ENCODE measurements around the gene SERTAD2.

The SERTAD2 gene

DNA sequence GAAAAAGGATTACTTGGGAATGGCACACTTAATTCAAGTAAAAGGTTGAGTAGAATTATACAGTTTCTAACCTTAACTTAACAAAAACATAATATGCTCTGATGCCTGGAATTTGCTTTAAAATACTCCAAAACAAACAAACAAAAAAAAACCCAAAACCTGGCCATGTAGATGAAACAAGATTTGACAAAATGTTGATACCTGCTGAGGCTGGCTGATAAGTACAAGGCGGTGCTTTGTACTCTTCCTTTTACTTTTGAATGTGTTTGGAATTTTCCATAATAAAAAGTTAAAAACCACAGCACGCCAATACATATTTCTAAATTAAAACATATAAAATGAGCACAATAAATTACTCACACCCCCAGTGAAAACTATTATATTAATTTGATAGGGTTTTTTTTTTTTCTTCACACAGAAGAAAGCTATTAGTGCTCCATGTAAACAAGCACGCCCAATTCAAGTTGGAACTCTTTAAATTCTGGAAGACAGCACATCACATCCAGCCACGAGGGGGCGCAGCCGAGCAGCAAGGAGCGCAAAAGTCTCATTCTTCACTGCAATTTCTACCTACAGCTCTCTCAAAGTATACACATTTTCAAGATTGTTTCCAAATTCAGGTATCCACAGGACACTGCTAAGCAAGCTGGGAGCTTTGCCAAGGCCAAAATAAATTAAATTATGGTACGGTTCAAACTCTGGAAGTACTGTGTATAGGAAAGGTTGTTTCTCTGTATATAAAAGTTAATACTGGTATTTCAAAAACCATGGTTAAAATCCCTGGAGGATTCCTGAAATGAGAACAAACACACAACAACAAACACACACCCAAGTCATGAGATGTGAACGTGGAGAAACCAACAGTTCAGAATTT lies 7.5 kb downstream of the SERTAD2 start:
- peak; percentile 84 for DNase-seq (ENCODE audit: low spot score)

DNA sequence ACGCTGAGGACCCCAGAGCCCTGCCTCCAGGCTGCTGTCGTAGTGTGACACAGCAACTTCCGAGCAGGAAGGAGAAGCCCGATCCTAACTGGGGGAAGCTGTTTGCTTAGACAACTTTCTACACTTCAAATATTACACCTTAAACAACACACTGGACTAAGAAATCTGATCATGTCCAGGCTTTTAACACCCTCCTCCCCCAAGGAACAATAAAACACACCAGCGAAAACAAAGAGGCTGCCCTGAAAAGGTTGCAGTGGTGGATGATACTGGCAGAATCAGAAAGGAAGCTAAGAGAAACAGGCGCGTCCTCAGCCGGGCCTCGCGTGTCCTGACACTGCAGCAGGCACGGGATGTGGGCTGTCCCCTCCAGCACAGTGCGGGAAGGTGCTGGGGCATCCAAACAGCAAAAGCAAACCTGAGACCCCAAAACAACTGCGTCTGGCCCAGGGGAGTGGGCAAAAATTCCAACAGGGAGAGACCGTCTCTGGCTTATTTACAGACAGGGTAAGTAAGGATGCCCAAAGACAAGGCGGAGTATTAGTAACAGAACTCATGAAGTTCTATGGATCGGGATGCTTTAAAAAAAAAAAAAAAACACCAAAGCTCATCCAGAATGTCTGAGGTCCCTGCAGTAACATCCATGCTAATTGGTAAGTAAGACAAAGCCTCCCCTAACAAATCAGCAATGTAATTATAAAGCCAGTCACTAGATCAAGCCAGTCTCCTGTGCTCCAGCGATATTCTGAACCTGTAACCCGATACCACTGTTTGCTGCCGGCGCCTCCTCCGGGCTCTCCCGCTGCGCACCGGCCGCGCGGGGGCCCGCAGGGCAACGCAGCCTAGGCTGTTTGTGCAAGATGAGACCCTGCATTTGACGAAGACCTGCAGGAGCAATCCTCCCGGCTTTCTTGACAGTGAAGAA lies 9.0 kb downstream of the SERTAD2 start:
- peak; percentile 62 for DNase-seq (ENCODE audit: low spot score)

DNA sequence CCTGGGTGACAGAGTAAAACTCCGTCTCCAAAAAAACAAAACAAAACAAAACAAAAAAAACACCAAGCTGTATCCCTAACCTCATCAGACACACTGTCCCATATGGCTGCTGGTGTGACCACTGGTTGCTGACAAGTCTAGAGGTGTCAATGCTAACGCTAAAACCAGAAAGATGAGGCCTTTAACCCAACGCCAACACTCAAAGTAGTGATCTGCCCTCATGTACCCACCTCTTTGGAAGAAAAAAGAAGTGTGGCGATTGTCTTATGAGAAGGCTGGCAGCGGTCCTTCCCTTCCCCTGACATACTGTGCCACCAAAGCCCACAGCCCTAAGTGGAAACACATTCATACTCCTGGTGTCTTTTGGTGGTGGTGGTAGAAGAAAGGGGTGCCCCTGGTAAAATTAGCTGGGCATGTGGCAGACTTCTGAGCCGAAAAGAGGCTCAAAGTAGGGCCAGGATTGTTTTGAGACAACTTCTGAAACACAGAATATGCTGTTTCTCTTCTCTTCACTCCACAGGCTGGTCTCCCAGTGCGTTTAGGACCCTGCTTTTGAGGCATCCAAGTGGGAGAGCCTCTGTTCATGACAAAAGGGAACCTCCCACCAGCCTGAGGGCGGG lies 9.8 kb downstream of the SERTAD2 start:
- DNase-seq (ENCODE audit: low spot score): no peak

DNA sequence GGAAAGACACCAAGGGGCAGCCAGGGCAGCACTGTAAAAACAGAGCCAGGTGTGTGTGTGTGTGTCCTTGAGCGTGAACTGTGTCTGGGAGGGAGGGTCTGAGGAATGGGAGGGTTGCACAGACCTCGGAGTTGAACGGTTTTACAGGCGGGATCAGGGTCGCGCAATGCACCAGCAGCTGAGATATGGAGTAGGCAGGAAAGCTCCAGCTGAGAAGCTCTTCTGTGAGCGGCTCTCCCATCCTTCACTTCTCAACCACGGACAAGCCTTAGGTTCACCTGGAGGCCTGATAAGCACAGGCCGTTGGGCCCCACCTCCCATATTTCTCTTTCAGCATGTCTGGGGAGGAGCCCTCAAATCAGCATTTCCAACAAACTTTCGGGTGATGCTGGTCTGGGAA lies 12.1 kb downstream of the SERTAD2 start:
- no peak for DNase-seq (ENCODE audit: low spot score)

DNA sequence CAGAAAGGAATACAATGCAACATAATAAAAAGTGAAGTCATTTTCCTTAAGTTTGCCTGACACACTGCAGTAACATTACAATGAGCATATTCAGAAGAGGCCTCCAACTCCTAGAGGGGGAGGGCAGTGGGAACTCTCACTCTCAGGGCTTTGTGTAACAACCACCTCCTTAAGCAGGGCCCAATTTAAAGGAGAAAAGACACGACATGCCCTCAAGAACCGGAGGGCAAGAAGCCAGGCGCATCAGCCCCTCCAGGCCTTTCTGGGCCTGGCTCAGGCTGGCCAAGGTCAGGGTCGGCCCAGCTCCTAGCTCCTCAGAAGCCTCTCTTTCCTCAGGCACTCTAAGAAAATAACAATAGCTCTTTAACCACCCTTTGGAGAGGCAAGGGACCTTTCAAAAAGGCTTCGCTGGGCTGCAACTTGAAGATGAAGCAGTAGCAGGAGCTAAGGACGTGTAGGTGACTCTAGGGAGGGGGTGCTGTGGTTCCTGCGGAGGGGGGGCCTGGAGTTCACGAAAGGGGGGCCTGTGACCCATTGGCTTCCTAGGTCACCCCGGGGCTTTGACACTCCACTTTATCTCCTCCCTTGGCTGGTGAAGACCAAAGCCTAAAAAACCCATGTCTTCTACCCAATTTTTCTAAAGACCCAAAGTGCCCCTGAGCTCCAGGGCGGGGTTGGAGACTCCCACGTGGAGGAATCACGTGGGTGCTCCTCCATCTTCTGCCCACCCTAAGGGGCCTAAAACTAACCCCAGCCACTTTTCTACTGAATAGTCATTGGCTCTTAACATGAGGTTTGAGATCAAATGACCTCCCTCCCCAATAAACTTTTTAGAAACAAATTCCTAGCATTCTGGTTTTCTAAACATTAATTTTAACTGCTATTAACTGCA lies 13.3 kb downstream of the SERTAD2 start:
- DNase-seq (ENCODE audit: low spot score): peak; percentile 59

DNA sequence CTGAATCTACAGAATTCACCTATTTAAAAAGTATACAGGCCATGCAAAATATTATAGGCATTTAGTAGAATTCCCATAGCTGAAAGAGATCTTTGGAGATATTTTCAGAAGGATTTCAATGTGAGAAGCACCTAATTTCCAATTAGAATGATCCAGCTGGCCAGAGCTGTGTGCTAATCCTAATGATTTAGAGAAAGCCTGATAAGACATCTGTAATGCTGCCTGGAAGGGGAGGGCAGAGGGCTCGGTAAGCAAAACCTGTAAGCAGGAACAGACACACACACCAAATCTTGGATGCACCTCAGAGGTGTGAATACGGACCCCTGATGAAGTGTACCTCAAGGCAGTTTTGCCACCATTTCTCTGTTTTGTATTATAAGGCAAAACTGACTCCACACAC lies 14.0 kb downstream of the SERTAD2 start:
- no peak for DNase-seq (ENCODE audit: low spot score)

DNA sequence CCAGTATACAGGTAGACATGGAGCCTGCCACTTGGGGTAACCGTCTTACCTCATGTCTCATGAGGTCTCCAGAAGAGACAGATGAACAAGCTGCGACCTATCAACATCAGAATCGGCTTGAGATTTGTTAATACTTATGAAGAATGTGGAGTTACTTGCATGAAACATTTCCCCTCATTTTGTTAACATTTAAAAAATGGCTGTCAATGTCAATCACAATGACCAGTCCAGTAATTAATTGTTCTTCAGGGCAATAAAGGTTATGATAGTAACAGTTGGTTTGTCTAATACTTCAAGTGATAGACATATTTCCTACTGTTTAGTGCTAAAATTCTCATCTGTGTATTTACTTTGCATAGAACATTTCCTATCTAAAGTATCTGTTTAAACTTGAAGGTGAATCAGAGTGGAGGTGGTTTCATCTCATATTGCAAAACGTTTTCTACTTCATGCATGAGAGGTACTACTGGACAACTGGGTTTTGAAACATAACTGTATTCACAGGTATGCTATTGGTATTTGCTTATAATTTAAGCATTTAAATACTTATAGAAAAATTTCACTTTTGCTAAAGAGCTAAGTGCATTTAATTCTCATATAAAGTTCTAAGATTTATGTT lies 15.1 kb downstream of the SERTAD2 start:
- no peak for DNase-seq (ENCODE audit: low spot score)

DNA sequence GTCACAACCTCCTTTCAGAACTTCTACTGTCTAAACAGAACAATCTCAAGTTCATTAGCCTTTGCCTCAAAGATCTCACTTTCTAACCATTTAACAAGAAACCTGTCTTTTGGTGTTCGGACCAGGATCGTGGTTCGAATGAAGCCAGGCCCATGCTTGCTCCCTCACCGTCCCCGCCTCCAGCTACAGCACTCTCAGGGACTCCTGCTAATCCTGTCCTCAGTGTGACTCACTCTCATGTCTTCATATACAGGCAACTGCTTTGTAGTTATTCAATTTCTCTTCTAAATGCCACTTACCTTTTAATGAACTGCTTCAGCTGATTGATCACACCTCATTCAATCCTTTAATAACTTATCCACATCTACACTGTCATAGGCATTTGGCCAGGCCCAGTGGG lies 15.8 kb downstream of the SERTAD2 start:
- no peak for DNase-seq (ENCODE audit: low spot score)

DNA sequence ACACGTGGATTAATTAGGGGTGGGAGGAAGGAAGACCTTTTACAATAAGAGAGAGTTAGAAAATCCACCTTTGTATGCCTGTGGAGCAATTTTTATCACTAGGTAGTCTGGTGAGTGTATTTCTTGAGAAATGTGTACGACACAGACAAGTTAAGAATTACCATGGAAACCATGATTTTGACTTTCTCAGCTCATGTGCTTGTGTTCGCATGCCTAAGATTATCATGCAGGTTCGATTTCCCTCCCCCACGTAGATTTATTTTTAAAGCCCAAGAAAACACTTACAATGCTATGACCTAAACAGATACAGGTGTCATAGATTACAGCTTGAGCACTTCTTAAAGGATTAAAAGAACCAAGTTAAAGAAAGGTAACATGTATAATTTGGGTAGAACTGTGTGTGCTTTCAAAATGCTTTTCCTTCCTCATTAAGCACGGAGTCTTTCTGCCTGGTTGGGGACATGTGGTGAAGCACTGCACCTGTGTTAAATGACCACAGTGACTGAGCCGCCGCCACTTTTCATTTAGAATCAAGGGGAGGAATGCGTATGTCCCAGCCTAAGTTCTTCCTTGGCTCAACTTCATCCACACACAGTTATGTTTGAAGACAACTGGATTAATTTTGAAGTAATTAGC lies 16.6 kb downstream of the SERTAD2 start:
- DNase-seq (ENCODE audit: low spot score): no peak

DNA sequence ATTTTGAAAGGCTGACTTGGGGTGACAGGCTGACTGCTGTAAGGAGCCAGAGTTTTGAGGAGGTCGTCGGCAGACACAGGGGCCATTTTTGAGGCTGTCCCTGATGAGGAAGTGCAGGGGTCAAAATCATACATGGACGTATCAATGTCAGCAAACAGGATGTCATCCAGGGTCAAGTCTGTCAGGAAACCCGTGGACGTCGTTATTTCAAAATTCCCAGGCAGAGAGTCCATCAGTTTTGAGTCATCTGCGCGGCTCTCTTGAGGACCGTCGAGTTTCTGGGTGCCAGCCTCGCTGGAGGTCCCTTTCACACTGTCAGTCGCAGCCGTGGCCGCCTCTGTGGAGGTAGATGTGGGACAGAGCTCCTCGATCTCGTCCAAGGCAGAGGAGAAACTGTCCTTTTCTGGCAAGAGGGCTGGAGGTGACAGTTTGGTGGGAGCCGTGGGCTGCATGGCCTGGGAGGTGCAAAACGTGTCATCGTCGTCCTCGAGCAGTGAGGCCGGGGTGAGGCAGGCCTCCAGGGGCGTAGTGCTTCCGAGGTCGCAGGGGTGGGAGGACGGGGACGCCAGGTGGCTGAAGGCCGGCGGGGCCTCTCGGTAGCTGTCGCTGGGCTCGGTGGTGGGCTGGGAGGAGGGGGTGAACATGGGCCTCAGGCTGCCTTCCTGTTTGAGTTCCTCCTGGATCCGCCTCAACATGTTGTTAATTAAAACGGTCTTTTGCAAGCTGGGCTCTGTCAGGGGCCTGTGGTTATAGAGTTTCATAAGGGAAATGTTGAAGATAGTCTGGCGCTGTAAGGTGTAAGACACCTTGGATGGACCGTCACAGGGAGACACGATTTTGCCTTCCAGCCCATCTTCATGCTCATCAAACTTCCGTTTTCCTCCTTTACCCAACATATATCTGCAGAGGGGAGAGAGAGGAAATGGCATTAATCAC lies 17.5 kb downstream of the SERTAD2 start:
- no peak for DNase-seq (ENCODE audit: low spot score)

DNA sequence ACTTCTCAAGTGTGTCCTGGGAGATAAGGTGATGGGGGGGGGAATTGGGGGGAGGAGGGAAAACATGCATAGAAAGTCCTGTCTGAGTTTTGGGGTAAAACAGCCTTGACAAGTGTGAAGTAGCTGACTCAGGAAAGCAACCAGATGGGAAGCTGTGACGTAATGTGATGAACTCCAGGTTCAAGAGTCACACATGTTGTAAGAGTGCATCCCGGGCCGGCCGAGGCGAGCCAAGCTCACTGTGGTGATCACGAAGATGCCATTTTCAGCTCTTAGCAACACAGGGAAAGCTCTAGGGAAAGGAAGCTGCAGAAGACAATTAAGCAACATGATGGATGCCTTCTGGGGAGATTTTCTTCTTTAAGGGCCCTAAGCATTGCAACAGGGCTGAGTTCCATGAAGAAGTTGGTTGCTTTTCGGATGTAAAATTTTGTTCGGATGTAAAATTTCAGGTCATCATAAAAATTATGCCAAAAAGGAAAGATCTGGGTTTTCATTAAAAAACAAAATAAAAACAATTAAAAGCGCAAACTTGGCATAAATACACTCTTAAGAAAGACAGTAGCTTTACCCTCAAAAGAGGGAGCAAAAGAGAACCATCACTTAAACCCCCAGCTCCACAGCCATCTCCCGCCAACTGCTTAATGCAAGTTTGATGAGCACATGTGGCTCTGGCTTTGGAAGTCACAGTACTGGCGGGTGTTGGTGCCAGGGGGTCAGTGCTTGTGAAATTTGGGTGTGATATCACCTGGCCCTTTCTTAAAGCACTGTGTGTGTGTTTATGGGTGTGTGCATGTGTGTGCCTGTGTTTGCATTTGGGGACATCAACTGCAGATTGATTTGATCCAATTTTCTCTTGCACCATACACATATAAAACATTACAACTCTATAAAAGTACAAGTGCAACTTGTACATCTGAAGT lies 19.1 kb downstream of the SERTAD2 start:
- DNase-seq (ENCODE audit: low spot score): no peak

DNA sequence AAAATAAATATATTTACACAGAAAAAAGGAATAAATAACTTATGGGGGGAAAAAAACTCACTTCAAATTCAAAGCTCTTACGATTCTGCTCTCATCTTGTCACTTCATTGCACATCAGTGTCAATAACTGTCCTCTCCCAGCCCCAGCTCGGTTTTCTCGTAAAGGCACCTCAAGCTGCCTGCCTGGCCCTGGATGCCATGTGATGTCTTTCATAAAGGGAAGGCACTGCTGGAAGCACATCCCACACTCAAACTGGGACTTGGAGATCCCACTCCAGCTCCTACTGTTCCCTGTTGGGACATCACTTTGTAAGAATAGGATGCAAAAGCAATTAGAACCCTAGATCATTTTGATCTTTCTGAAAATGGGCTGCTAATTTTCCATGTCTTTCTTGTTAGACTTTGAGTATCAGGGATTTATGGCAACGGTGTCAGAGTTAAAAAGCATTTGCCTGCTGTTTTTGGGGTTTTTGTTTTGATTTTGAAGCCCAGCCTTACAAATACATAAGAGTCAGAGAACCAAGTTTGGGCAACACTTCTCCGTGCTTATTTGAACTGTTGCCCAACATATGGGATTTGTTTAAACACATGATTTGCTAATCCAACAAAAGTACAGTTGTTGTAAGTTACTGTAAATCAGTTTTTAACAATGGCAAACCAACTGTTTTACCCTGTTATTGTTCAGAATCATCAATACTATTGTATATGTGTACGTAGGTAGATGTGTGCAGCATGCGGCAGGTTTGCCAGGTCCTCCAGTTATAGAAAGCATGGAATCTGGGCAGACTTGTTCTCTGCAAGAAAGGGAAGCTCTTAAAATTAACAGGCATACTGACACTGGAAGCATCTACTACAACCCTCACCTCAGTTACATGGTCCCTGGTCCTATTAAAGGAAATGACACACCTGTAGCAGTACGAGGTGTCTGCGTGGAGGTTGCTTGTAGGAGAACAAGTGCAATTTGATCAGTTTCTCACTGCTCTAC lies 20.6 kb downstream of the SERTAD2 start:
- no peak for DNase-seq (ENCODE audit: low spot score)

DNA sequence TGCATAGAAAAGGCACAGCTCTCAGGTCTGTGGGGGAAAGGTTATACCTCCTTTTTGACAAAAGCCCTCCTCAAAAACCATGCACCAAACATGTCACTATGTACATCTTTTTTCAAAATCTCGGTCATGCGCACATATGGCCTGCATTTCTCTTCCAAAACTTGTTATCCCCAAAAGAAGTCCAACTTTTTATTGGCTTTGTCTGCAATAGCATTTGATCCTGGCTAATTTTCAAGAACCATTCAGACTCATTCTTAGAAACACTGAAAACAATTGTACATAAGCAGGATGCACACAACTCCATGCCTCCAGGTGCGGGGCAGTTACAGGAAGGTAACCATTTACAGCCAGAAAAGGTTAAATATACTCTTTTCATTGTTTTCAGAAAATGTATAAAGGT lies 21.9 kb downstream of the SERTAD2 start:
- DNase-seq (ENCODE audit: low spot score): no peak

DNA sequence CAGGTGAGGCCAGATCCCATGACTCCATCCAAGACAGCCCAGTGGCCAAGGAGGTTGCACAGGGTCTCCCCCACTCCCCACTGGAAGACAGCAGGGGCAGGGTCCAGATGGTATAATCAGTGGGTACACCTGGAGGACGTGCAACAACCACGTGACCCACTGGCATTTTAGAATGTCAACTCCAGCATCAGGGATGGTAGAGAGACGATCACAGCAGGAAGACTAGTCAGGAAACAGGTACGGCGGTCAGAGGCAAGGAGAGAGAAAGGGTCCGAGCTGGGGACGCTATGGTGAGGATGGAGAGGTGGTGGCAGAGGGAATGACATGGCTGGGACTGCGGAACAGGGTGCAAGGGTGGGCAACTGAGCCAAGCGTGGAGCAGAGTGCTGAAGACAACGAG lies 23.0 kb downstream of the SERTAD2 start:
- DNase-seq (ENCODE audit: low spot score): no peak

DNA sequence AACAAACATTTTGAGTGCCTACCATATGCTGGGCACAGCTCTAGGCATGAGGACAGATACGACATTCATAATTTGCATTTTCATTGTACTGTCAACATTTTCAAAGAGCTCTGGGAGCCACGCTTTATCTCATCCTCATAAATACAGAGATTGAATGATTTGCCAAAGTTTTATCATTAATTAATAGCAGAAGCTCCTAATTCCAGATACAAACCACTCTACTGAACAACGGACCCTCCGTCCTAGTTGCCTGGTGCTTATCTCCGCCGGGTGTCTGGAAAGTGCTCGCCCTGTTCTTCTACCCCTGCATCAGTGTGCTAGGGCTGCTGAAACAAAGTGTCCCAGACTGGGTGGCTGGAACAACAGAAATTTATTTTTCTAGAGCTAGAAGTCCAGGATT lies 23.8 kb downstream of the SERTAD2 start:
- no peak for DNase-seq (ENCODE audit: low spot score)

DNA sequence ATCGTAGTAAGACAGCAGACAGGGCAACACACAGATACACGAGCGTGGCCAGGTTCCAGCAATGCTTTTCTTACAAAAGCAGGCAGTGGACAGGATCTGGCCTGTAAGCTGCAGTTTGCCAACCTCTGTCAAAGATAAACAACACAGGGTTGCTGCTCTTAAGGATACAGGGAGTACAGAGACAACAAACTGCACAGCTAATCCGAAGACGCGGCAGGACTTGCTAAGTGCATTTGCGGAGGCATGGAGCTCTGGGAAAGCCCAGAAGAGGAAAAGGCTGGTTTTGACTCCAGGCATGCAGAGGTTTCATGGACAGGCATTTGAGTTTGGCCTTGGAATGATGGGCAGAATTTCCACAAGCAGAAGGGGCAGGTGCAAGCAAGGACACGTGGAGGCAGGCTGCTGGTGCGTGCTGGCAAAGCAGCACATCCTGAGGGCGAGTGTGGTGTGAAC lies 24.4 kb downstream of the SERTAD2 start:
- no peak for DNase-seq (ENCODE audit: low spot score)

Data from globus pallidus (tissue), 1 donor.